GM18873 (cell line): Measurements from ENCODE around the gene MEIS2.

Source experiments
- ATAC-seq: cut with Tn5 transposase; IDR thresholded peaks from one replicate; pipeline ENCODE4 v1.9.1; 2021; ENCODE audit warnings: mild to moderate bottlenecking, moderate library complexity, moderate number of reproducible peaks; ENCODE audit not compliant: unreplicated experiment, low FRiP score

MEIS2 gene

DNA sequence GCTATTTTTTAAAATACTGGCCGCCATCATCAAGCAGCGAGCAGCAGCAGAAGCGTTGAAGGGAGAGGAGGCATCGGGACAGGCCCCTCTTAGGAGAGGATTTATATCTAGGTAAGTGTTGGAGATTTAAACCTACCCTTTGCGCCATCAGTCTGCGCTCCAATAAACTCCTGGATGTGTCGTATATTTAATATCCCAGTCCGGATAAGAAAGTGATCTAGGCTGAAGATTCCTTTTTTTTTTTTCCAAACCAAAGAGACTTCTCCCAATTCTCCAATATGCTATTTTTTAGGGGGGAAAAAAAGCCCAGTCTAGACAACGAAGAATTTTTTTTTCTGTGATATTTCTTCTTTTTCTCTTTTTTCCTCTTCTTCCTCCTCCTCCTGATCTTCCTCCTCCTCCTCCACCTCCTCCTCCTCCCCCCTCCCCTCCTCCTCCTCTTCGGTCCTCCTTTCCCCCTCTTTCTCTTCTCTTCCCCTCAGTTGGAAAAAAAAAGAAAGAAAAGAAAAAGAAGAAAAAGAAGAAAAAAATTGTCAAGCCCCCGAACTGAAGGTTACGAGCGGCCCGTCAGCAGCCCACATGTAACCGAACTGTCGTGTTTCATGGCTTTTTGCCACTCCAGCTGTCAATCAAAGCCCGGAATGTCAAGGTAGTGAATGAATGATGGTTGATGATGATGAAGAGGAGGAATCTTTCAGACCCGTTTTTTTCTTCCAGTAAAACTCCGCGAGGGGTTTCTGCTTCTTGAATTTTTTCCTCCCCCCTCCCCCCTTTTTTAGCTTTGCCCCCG, 835 bp downstream of the MEIS2 start:
- no peak for ATAC-seq

DNA sequence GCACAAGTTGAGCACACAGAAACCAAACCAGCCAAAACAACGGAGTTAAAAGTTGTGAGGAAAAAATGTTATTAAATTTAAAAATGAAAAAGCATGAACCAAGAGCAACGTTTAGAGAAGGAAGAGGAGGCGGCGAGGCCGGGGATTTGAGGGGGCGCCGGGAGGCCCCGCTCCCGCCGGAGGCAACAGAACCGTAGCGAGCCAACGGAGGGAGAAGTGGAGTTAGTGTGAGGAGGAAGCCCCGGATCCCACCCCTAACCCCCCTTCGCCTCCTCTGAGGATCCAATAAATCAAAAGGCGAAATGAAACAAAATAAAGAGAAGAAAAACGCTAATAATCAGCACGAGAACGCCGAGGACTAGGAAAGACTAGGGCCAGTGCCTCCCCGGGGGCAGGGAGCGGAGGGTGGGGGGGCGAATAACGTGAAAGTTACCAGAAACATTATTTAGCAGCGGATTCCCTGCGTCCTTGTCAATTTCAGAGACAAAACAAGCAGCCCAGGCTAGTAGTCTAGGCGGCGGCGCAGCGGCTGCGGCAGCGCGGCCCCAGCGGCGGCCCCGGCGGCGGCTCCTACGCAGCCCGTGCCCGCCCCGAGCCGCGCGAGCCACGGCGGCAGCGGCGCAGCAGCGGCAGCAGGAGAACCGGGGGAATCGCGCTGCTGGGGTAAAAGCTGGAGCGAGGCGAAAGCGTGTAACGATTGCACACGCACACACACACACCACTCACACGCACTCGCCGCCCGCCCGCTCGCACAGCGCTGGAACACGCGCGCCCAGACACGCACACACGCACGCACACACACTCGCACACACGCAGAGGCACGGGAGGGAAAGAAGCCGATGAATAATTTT, 1.7 kb downstream of the MEIS2 start:
- ATAC-seq = no peak

DNA sequence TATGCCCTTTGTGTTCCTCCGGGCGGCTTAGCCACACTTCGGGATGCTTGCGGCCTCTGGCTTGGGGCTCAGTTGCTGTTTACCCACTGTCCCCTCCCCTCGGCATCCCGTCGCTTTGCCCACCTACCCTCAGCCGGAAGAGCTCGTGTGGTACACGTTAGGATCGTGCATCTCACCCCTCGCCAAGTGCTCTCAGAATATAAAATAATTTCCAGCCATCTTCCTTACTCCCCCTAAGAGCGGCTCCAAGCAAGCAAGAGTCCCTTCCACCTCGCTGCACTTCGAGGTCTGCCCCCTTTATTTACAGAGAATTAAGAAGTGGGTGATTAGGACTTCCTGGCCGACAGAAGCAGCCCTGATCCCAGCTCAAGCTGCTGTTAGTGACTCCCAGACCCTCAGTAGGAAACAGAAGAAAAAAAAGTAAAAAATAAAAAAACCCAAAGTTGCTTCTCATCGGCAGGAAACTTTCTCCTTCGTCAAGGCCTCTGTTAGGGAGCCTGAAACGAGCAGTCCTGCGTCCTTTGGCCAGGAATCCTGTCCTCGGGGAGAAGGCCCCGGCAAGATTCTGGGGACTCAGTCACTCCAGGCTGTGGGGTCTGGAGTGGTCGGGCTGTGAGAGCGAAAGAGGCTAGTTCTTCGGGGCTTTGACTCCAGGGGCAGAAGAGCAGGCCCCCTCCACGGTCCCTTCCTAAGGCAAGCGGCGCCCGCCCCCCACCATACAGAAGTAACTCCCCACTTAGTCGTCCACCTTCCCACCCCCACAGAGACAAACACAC, 3.0 kb downstream of the MEIS2 start:
- no peak for ATAC-seq

DNA sequence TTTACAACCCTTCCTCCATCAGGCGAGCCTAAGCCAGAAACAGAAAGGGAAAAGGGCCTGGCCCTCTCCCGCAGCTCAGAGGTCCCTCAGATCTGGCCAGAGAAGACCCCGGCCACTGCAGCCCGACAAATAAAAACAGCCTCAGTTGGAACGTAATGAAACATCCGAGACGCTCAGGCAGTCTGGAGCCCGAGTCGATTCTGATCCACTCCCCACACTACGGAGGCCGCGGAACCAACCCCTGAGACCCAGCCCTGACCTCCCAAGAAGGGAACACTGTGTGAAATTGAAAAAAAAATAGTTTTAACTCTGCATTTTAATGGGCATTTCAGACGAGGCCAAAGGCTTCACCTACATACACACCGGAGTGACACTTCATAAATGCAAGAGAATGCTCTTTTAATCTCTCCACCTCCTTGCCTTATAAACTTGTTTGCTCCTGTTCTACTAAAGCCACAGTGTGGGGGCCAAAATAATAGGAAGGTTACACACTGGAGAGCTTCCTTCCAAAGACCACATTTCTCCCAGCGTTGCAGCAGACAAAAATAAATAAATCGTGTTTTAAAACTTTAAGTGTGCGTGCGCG, 3.7 kb downstream of the MEIS2 start:
- no peak for ATAC-seq

DNA sequence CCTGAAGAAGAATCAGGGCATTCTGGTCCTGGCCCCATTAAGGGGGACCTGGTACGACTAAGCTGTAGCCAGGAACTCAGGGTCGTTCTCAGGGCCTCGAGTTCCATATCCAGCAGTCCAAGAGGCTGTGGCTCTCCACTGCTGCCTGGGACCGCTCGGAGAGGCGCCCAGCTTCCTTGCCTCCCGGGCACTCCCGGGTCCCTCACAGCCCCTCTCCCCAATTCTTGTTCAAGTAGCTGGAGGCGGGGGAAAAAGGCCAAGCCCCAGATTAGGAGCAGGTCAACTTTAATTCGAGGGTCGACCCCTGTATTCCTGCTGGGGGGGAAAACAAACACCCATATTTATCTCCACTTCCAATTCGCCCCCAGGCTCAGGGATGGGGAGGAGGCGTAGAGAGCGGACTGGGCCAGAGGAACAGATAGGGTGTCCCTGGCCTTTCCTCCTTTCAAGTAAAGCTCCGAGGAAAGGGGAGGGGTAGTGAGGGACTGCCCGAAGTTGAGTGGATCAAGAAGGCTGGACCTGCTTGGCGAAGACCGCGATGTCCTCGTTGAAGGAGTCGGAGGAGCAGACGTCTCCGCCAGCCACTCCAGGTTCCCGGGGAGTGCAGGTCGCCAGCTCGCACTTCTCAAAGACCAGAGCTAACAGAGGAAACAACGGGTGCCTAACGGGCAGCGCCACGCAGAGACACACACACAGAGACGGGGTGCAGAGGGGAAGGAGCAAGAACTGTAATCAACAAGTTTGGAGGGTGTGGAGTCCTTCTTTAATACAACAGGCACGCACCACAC, 4.4 kb downstream of the MEIS2 start:
- no peak for ATAC-seq

DNA sequence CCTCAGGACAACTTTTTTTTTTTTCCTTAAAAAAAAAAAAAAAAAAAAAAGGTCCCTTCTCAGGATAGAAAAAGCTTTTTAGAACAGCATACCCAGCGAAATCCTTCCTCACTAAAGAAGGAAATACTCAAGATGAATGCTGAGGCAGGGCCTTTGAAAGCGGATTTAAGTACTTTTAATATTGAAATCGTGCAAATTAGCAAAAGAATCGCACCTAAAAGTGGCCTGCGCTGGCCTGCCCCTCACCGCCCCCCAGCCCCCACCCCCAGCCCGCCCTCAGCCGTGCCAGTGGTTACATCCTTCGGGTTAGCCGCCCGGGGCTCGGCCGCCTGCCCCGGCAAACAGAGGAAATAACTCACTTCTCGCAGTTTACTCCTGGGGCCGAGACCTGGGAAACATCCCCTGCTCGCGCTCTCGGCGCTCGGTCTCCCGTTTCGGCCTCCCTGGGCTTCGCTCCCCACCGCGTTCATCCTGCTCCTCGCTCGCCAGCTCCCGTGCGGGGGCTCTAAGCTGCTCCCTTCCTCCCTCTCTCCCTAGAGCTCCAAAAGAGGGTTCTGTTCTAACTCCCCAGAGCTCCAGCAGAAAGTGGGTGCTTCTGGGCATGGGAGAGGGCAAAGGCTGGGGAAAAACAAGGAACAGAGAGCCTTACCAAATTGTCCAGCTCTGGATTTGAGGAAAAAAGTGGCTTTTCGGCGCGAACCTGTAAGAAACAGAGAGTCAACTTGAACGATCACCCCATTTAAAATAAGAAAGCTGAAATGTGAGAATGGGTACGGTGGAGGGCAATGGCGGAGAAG, 5.2 kb downstream of the MEIS2 start:
- ATAC-seq = no peak

DNA sequence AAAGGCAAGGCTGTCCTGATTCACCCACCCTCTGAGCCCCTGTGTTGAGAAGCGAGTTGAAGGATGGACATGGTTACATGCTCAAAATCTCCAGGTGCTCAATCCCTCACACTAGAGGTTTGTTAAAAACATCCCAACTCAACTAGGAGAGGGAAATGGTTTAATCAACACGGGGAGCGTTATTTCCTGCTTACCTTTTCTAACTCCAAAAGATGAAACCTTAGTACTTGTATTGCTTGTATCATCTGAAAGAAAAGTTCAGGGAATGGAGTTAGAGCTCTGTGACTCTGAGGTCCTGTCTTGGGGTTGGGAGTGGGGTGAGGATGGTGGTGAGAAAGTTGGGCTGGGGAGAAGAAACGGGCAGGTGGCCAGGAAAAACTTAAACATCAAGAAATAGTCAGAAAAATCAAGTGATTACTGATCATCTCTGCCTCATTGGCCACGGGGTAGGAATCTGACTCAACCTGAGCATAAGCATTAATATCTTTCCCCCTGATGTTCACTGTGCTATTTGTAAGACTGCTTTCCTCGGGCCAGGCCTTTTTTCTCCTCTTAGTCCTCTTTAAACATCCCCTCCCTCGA, 5.9 kb downstream of the MEIS2 start:
- no peak for ATAC-seq

DNA sequence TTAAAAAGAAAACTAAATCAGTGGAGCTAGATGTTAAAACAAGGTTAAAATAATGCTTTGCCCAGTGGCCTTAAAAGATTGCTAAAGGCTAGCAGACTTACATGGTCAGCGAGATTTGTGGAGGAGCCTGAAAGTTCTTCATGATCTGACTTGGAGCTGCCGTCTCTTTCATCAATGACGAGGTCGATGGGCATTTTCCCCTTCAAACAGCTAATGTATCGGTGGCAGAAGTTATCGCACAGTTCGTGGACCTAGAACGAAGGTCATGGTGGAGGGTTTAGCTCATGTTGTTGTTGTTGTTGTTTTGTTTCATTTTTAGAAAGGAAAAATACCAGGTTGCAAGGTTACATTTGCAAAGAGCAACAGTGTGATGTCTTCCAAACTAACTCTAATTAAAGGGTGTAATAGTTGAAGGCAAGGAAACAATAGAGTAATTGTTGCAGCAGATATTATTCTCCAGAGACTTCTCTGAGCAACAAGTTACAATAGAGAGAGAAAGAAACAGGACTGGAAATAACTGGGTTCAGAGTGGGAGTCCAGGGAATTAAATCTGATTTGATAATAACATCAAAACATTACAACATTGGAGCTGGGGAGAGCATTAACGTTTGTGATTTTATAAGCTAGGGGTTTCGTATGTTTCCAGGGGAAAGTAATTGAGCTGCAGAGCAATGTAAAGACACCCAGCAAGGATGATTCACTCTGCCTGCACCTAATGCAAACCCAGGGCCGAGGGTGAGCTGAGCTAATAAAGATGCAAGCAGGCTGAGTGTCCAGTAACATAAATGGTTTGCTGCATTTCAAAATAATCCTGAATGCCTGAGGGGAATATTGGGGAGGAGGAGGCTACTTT, 6.6 kb downstream of the MEIS2 start:
- no peak for ATAC-seq

DNA sequence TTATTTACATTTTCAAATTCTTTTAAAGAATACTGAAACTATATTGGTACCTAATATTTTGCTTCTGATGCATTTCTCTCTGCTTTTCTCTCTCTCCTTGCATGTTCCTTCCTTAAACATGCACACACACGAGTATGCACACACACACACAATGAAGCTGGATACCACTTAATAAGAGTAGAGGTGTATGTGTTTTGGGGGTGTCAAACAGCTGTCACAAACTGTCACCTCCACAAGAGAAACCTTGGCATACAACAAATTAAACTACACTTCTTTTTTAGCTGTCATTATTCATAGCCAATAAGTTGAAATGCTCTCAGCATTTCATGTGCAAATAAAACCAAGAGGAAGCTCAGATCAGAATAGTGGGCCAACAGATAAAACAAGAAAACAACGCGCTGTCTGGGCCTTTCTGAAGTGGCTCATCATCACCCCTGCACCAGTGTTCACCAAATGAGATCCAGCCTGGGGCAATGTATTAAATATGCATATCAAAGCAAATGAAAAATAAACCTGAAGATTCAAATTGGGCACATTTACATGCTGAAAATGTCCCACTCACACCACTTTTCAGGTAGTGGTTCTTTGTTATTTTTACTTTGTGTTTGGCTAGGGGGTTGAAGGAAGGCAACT, 9.7 kb downstream of the MEIS2 start:
- ATAC-seq = no peak

DNA sequence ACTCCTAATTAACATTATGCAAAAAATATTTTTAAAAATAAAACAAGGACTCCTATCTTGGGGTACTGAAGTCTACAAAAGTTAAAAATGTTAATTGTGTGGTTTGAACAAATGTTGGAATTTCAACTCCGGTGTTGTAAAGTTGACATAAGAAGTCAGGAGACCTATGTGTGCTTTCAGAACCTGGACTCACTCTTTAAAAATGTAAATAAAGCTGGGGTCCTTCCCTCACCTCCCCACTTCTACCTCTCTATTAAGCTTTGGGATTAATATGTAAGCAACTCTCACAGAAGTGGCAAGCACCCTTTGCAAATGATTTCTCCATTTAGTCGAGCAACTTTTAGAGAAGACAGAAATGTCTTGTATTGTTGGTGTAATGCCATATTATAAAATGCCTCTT, 11.9 kb downstream of the MEIS2 start:
- no peak for ATAC-seq

DNA sequence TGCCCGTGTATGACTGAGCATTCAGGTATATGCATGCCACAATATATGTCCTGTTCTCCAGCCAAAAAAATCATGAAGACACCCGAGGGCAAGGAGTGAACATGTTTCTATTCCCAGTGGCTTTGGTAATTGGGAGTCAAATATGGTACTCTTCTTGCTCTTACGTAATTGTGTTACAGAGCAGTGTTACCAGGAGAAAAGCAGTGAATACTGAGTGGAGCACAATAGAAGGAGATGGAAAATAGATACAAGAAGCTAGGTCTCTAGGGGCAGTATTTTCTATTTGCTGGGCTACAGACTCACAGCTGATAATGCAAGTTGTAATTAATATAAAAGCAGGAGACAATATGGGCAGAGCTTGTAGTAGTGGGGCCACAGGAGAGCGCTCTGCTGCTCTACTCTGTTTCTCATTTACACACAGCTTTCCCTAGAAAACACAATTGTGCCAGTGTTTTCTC, 13.2 kb downstream of the MEIS2 start:
- no peak for ATAC-seq

DNA sequence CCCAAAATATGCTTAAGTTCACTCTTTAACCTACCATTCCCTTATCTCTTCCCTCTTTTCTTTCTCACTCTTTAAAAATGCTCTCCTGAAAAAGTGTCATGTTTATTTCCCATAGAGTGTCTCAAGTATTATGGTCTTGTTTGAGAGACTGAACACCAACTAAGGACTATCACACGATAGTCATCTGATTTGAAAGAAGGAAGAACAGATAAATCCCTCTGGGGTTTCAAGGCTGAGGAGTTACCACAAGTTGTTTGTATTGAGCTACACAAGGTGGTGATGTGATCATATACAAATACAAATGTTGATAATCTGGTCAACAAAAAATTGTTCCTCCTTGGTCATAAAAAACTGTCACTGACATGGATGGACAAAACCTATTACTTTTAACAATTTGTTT, 13.8 kb downstream of the MEIS2 start:
- ATAC-seq = no peak

DNA sequence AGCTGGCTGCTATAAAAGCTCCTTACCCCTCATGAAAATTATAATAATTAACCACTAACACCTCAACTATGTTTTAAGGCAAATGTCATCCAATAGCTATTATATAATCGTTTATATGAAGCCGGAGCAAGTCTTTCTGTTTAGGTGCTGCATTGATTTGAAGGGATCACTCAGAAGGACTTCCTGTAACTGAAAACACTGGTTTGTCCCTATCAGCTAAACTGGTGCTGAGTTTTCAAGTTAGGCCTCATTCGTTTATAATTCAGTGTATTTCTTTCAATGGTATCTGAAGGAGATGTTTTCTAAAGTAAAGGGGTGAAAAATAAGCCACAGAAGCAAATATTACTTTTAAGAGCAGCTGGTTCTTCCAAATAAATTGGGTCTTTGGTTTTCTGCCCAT, 14.2 kb downstream of the MEIS2 start:
- ATAC-seq = no peak

DNA sequence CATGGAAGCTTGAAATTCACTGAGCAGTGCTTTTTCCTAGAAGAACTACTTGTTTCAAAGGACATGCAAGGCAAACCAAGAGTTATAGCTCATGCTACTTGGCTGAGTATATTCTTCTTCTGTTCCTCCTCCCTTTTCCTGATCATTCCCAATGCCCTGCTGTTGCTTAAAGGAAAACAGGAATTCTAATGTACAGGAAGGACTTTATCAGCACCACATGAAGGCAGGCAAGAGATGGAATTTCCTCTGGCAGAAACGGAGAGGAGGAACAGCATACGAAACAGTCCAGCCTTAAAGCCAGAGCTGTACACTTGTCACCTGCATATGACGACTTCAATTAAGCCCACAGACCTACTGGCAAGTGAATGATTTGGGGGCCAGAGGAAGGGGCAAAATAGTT, 15.7 kb downstream of the MEIS2 start:
- ATAC-seq = no peak

DNA sequence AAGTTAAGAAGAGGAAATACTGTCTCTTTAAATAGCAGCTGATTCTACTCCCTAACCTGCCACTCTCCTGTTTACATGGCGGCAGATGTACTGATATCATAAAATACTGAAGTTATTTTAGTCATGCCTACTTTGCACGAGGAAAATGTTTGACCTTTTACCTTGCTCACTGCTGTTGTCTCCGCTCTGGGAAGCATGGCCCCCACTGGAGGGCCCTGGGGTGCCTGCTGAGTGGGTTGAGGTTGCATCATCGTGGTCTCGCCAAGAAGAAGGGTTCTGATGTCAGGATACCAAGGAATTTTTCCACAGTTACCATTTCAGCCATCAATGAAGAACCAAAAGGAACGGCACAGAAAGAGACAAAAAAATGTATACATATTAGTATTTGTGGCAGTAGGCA, 16.7 kb downstream of the MEIS2 start:
- no peak for ATAC-seq

DNA sequence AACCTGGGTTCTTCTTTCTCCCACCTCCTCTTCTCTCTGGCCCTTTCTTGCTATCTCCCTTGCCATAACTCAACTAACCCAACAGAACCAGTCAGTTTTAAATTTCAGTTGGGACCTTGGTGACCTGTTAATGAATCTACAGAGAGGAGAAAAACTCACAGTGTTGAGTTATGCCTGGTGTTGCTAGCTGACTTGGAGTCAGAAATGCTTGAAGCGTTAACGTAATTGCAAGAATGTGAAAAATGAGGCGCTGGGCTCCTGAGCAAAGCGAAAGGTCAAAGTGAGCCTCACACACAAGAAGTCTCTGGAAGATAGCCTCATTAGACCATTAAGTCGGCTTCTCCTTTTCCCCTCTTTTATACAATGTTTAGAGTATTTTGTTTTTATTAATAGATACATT, 18.4 kb downstream of the MEIS2 start:
- ATAC-seq = no peak

DNA sequence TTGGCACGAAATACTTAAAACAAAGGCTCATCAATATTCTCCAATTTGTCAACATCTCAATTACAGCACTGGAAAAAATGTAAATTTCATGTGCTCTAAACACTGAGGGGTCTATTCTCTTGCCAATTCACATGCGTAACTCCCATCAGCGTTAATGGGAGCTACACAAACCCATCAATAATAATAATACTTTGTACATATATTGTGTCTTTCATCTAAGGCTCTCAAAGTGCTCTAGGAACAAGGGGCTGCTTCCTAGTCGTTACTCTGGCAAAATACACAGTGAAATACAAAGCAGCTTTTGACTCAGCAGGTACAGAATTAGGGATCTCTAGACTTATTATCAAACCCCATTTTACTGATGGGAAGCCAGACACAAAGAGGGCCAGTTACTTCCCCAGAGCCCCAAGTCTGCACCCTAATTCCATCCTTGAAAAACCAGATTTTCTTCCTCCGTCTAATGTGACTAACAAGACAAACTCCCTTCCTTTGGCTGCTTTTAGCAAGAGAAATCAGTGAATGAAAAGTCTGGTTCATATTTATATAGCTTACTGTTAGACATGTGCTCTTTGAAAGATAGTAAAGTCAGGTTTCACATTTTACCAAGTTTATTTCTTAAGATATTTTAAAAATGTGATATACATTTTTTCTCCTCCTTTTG, 20.0 kb downstream of the MEIS2 start:
- ATAC-seq = no peak
